T-helper 1 cell treated with Interleukin-12 subunit alpha and Interleukin-12 subunit beta and Interleukin-4 antibody, amounts not matched to agents 30 μg/mL and 1 μg/mL, for 36 hours (primary cell): ENCODE data around the gene CSMD2.

ENCODE experiments used
- H3K27ac Mint-ChIP-seq: one replicate; pipeline ENCODE4 v1.8.0; 2021; ENCODE audit warnings: mild to moderate bottlenecking, mixed read lengths
- H3K27me3 Mint-ChIP-seq: one replicate; pipeline ENCODE4 v1.8.0; 2021; ENCODE audit warnings: low read depth, mixed read lengths
- H3K36me3 Mint-ChIP-seq: one replicate; pipeline ENCODE4 v1.8.0; 2021; ENCODE audit warnings: low read depth, mixed read lengths
- H3K4me1 Mint-ChIP-seq: one replicate; pipeline ENCODE4 v1.8.0; 2021; ENCODE audit warnings: low read depth, mixed read lengths
- H3K4me3 Mint-ChIP-seq: one replicate; pipeline ENCODE4 v1.8.0; 2021; ENCODE audit warnings: mild to moderate bottlenecking, moderate library complexity, mixed read lengths
- H3K9me3 Mint-ChIP-seq: one replicate; pipeline ENCODE4 v1.8.0; 2021; ENCODE audit warnings: mixed read lengths

CSMD2 gene

GRCh38 chr1:33503506-33503905 lies 661.5 kb downstream of the CSMD2 start:
- Mint-ChIP-seq H3K9me3 (peaks cover 4% of the 10 kb centered on the region), H3K36me3 (no peaks in the 10 kb centered on the region), H3K27ac (no peak overlapping the region), H3K4me1 (no peaks in the 10 kb centered on the region), H3K27me3 (peaks cover 6% of the 10 kb centered on the region), H3K4me3 (no peak overlapping the region)

- Mint-ChIP-seq H3K27me3 (peaks cover under 1% of the 10 kb centered on the region), H3K4me3 (no peak overlapping the region), H3K27ac (no peak overlapping the region), H3K4me1 (no peaks in the 10 kb centered on the region), H3K36me3 (no peaks in the 10 kb centered on the region), H3K9me3 (peaks cover 10% of the 10 kb centered on the region)
Measured at GRCh38 chr1:33502726-33503125, 662.3 kb downstream of the CSMD2 start.

GRCh38 chr1:33501774-33502173 lies 663.3 kb downstream of the CSMD2 start:
- H3K9me3 Mint-ChIP-seq = peaks cover 19% of the 10 kb centered on the region
- no peak overlapping the region for H3K27ac Mint-ChIP-seq
- no peak overlapping the region for H3K4me3 Mint-ChIP-seq
- H3K27me3 Mint-ChIP-seq = no peaks in the 10 kb centered on the region
- no peaks in the 10 kb centered on the region for H3K36me3 Mint-ChIP-seq
- no peaks in the 10 kb centered on the region for H3K4me1 Mint-ChIP-seq

GRCh38 chr1:33501309-33501708 lies 663.7 kb downstream of the CSMD2 start:
- Mint-ChIP-seq H3K4me1 (no peaks in the 10 kb centered on the region), H3K27me3 (no peaks in the 10 kb centered on the region), H3K4me3 (no peak overlapping the region), H3K27ac (no peak overlapping the region), H3K9me3 (peaks cover 24% of the 10 kb centered on the region), H3K36me3 (peaks cover 2% of the 10 kb centered on the region)

GRCh38 chr1:33500547-33500946 lies 664.5 kb downstream of the CSMD2 start:
- Mint-ChIP-seq H3K4me1 (no peaks in the 10 kb centered on the region), H3K4me3 (no peak overlapping the region), H3K36me3 (peaks cover 4% of the 10 kb centered on the region), H3K27ac (no peak overlapping the region), H3K9me3 (peaks cover 31% of the 10 kb centered on the region), H3K27me3 (no peaks in the 10 kb centered on the region)

GRCh38 chr1:33497410-33497809 lies 667.6 kb downstream of the CSMD2 start:
- Mint-ChIP-seq H3K27ac (no peak overlapping the region), H3K4me1 (no peaks in the 10 kb centered on the region), H3K4me3 (no peak overlapping the region), H3K36me3 (peaks cover 28% of the 10 kb centered on the region), H3K27me3 (no peaks in the 10 kb centered on the region), H3K9me3 (peaks cover 59% of the 10 kb centered on the region)

GRCh38 chr1:33494929-33495328 lies 670.1 kb downstream of the CSMD2 start:
- no peaks in the 10 kb centered on the region for H3K4me1 Mint-ChIP-seq
- no peak overlapping the region for H3K4me3 Mint-ChIP-seq
- H3K36me3 Mint-ChIP-seq = peaks cover 42% of the 10 kb centered on the region
- no peak overlapping the region for H3K27ac Mint-ChIP-seq
- H3K9me3 Mint-ChIP-seq = peaks cover 71% of the 10 kb centered on the region
- H3K27me3 Mint-ChIP-seq = no peaks in the 10 kb centered on the region

GRCh38 chr1:33488624-33489023 lies 676.4 kb downstream of the CSMD2 start:
- Mint-ChIP-seq H3K36me3 (peaks cover 46% of the 10 kb centered on the region), H3K4me1 (no peaks in the 10 kb centered on the region), H3K27me3 (no peaks in the 10 kb centered on the region), H3K27ac (no peak overlapping the region), H3K9me3 (peaks cover 42% of the 10 kb centered on the region), H3K4me3 (no peak overlapping the region)

GRCh38 chr1:33482412-33482811 lies 682.6 kb downstream of the CSMD2 start:
- H3K9me3 Mint-ChIP-seq = peaks cover 22% of the 10 kb centered on the region
- H3K36me3 Mint-ChIP-seq = peaks cover 16% of the 10 kb centered on the region
- H3K27me3 Mint-ChIP-seq = no peaks in the 10 kb centered on the region
- H3K27ac Mint-ChIP-seq = no peak overlapping the region
- no peak overlapping the region for H3K4me3 Mint-ChIP-seq
- no peaks in the 10 kb centered on the region for H3K4me1 Mint-ChIP-seq

GRCh38 chr1:33477451-33477850 lies 687.6 kb downstream of the CSMD2 start:
- Mint-ChIP-seq H3K36me3 (no peaks in the 10 kb centered on the region), H3K4me3 (no peak overlapping the region), H3K27me3 (no peaks in the 10 kb centered on the region)

GRCh38 chr1:33473900-33474299 lies 691.1 kb downstream of the CSMD2 start:
- Mint-ChIP-seq H3K36me3 (no peaks in the 10 kb centered on the region), H3K27ac (no peak overlapping the region), H3K9me3 (no peaks in the 10 kb centered on the region), H3K4me3 (no peak overlapping the region), H3K27me3 (no peaks in the 10 kb centered on the region), H3K4me1 (peaks cover 18% of the 10 kb centered on the region)

More at GRCh38 chr1:33477451-33477850, 687.6 kb downstream of the CSMD2 start:
- peaks cover 11% of the 10 kb centered on the region for H3K4me1 Mint-ChIP-seq
- H3K27ac Mint-ChIP-seq = no peak overlapping the region
- H3K9me3 Mint-ChIP-seq = no peaks in the 10 kb centered on the region

GRCh38 chr1:33472269-33472980 lies 692.6 kb downstream of the CSMD2 start, which contains the start of gene ZSCAN20:
ZSCAN20 (plus strand) TSS chr1:33472645; CDS start chr1:33479289, 6,644 bp downstream.
- Mint-ChIP-seq H3K27me3 (no peaks in the 10 kb centered on the region), H3K27ac (peak within 1 kb of the TSS; percentile 60), H3K9me3 (no peaks in the 10 kb centered on the region), H3K36me3 (no peaks in the 10 kb centered on the region), H3K4me1 (peaks cover 18% of the 10 kb centered on the region), H3K4me3 (peak within 1 kb of the TSS; percentile 85)

- peaks cover 18% of the 10 kb centered on the region for H3K4me1 Mint-ChIP-seq
- H3K9me3 Mint-ChIP-seq = no peaks in the 10 kb centered on the region
- no peak overlapping the region for H3K27ac Mint-ChIP-seq
Measured at GRCh38 chr1:33471416-33471815, 693.6 kb downstream of the CSMD2 start.

GRCh38 chr1:33470495-33471012 lies 694.5 kb downstream of the CSMD2 start:
- Mint-ChIP-seq H3K9me3 (no peaks in the 10 kb centered on the region), H3K27ac (no peak overlapping the region), H3K27me3 (no peaks in the 10 kb centered on the region), H3K4me1 (peaks cover 18% of the 10 kb centered on the region), H3K4me3 (no peak overlapping the region), H3K36me3 (no peaks in the 10 kb centered on the region)

More at GRCh38 chr1:33471416-33471815, 693.6 kb downstream of the CSMD2 start:
- no peak overlapping the region for H3K4me3 Mint-ChIP-seq
- no peaks in the 10 kb centered on the region for H3K27me3 Mint-ChIP-seq
- H3K36me3 Mint-ChIP-seq = no peaks in the 10 kb centered on the region

GRCh38 chr1:33469691-33470090 lies 695.3 kb downstream of the CSMD2 start:
- Mint-ChIP-seq H3K36me3 (no peaks in the 10 kb centered on the region), H3K9me3 (no peaks in the 10 kb centered on the region), H3K27ac (no peak overlapping the region), H3K27me3 (no peaks in the 10 kb centered on the region), H3K4me3 (no peak overlapping the region), H3K4me1 (peaks cover 18% of the 10 kb centered on the region)
